HCT116 (cell line): Measurements from ENCODE around the gene PLS3. TPM values are rescaled to one million over a fixed set of nuclear protein-coding genes. Genes with fewer than 3 reads are reported as not detected.

ENCODE experiments used
- ATAC-seq: fragments of 200-7000 bp; cut with Tn5 transposase; 2 replicates; pipeline ENCODE4 v1.9.1; 2020; ENCODE audit warnings: mild to moderate bottlenecking, moderate library complexity
- BruUV-seq: library from RNA; stranded (reverse); fragments of 400-500 nt; replicated peaks from 2 replicates; lab custom pipeline; 2021; lab: Mats Ljungman, UMichigan
- CTCF ChIA-PET: fragments of 300-600 bp; sonication (Branson Sonifier 250); formaldehyde crosslinking; loops from one replicate; lab custom pipeline; 2021; ENCODE audit warnings: antibody characterized with exemption; lab: Charles Lee
- POLR2A ChIA-PET: fragments of 300-600, 350-600 bp; sonication (Branson Sonifier 250); formaldehyde crosslinking; loops from one replicate; lab custom pipeline; 2021; ENCODE audit warnings: antibody characterized with exemption; lab: Charles Lee
- RAD21 ChIA-PET, 2 experiments: fragments of 300-600 bp; sonication (Branson Sonifier 250); formaldehyde crosslinking; loops; one replicate each; lab custom pipeline; 2023; ENCODE audit warnings: low total read pairs in 2 of 2; ENCODE audit not compliant: uncharacterized antibody in 2 of 2, unreplicated experiment in 2 of 2, low non-redundant PET in 1 of 2; lab: Charles Lee
- DNase-seq: peaks from one replicate; pipeline ENCODE4 v3.0.0-alpha.2; 2010; ENCODE audit warnings: low read depth, low spot score
- H2AFZ ChIP-seq: fragments of 200-600 bp; shearing (Covaris generic), sonication (generic); 2 replicates; pipeline ENCODE4 v1.6.1; 2017; ENCODE audit warnings: low read depth, mixed run types, mixed read lengths, antibody characterized with exemption, low read length; ENCODE audit not compliant: poor library complexity, severe bottlenecking
- H3K27ac ChIP-seq: 2 replicates; pipeline ENCODE4 v1.5.1; 2012; ENCODE audit warnings: low read depth, low read length
- H3K27me3 ChIP-seq: fragments of 200-600 bp; sonication (generic); 2 replicates; pipeline ENCODE4 v1.6.1; 2016; ENCODE audit warnings: mixed run types, low read length, mixed read lengths; ENCODE audit not compliant: insufficient read depth
- H3K36me3 ChIP-seq, 2 experiments: fragments of 200-500 bp in 1 of 2; fragments of 200-600 bp in 1 of 2; sonication (Bioruptor generic) in 1 of 2; sonication (generic) in 1 of 2; 2 replicates each; pipeline versions ENCODE4 v1.5.1 to v1.6.1; 2014 to 2016; ENCODE audit warnings: low read length in 2 of 2, inconsistent platforms in 1 of 2, mixed read lengths in 1 of 2, mixed run types in 1 of 2; ENCODE audit not compliant: insufficient read depth in 2 of 2, control insufficient read depth in 1 of 2
- H3K4me1 ChIP-seq, 2 experiments: fragments of 200-600 bp in 1 of 2; sonication (generic) in 1 of 2; 2 replicates each; pipeline versions ENCODE4 v1.5.1 to v1.6.1; 2012 to 2017; ENCODE audit warnings: low read length in 2 of 2, inconsistent platforms in 1 of 2, mild to moderate bottlenecking in 1 of 2, mixed read lengths in 1 of 2, mixed run types in 1 of 2, moderate library complexity in 1 of 2; ENCODE audit not compliant: insufficient read depth in 2 of 2, control insufficient read depth in 1 of 2
- H3K4me2 ChIP-seq: fragments of 200-600 bp; sonication (generic); 2 replicates; pipeline ENCODE4 v1.6.1; 2017; ENCODE audit warnings: mixed run types, low read length, mixed read lengths
- H3K4me3 ChIP-seq, 2 experiments: fragments of 200-600 bp in 1 of 2; sonication (generic) in 1 of 2; replicated peaks in 1 of 2; 2 replicates each; pipeline ENCODE4 v1.5.1; 2011 to 2016; ENCODE audit warnings: low read length in 2 of 2, control low read depth in 1 of 2, low read depth in 1 of 2, mild to moderate bottlenecking in 1 of 2, mixed read lengths in 1 of 2, mixed run types in 1 of 2
- H3K79me2 ChIP-seq: fragments of 200-600 bp; sonication (generic); 2 replicates; pipeline ENCODE4 v1.6.1; 2017; ENCODE audit warnings: mild to moderate bottlenecking, mixed run types, low read length, moderate library complexity, mixed read lengths; ENCODE audit not compliant: insufficient read depth
- H3K9ac ChIP-seq: fragments of 200-600 bp; sonication (generic); 2 replicates; pipeline ENCODE4 v1.6.1; 2016; ENCODE audit warnings: low read length, mixed read lengths
- H3K9me2 ChIP-seq: fragments of 200-600 bp; sonication (generic), shearing (Covaris generic); 2 replicates; pipeline ENCODE4 v1.6.1; 2017; ENCODE audit warnings: mixed run types, mild to moderate bottlenecking, moderate library complexity; ENCODE audit not compliant: insufficient read depth
- H3K9me3 ChIP-seq, 2 experiments: fragments of 200-500 bp in 1 of 2; fragments of 200-600 bp in 1 of 2; sonication (Bioruptor generic) in 1 of 2; sonication (generic) in 1 of 2; 2 replicates each; pipeline ENCODE4 v1.6.1; 2014 to 2017; ENCODE audit warnings: low read length in 2 of 2, mixed read lengths in 2 of 2, inconsistent platforms in 1 of 2, low read depth in 1 of 2, mild to moderate bottlenecking in 1 of 2, mixed run types in 1 of 2, moderate library complexity in 1 of 2; ENCODE audit not compliant: control insufficient read depth in 1 of 2, insufficient read depth in 1 of 2
- H4K20me1 ChIP-seq: fragments of 200-600 bp; sonication (generic), shearing (Covaris generic); 2 replicates; pipeline ENCODE4 v1.6.1; 2017; ENCODE audit warnings: mixed run types, mild to moderate bottlenecking, moderate library complexity; ENCODE audit not compliant: insufficient read depth
- CBX3 ChIP-seq: IDR thresholded peaks from 2 replicates; pipeline ENCODE4 v1.6.1; 2012; ENCODE audit warnings: low read depth
- CTCF ChIP-seq, 3 experiments: fragments of 200-600 bp in 1 of 3; sonication (generic) in 1 of 3; IDR thresholded peaks in 2 of 3; conservative IDR thresholded peaks in 1 of 3; 2 replicates each; pipeline ENCODE4 v1.5.1; 2012 to 2017; ENCODE audit warnings: low read depth in 2 of 3, low read length in 2 of 3, antibody characterized with exemption in 1 of 3, borderline replicate concordance in 1 of 3, control low read depth in 1 of 3, mild to moderate bottlenecking in 1 of 3, mixed read lengths in 1 of 3, mixed run types in 1 of 3, moderate library complexity in 1 of 3; ENCODE audit not compliant: insufficient read depth in 1 of 3
- ELF1 ChIP-seq: IDR thresholded peaks from 2 replicates; pipeline ENCODE4 v1.6.1; 2012; ENCODE audit warnings: low read depth, borderline replicate concordance
- EZH2phosphoT487 ChIP-seq: fragments of 200-600 bp; IDR thresholded peaks from 2 replicates; pipeline ENCODE4 v1.6.1; 2018; ENCODE audit warnings: antibody characterized with exemption, borderline replicate concordance
- FOSL1 ChIP-seq: IDR thresholded peaks from 2 replicates; pipeline ENCODE4 v1.6.1; 2012; ENCODE audit warnings: low read depth
- MAX ChIP-seq: IDR thresholded peaks from 2 replicates; pipeline ENCODE4 v1.6.1; 2012
- POLR2AphosphoS5 ChIP-seq: IDR thresholded peaks from 2 replicates; pipeline ENCODE4 v1.6.1; 2011; ENCODE audit warnings: mild to moderate bottlenecking, low read depth, low read length, moderate library complexity
- SRF ChIP-seq: IDR thresholded peaks from 2 replicates; pipeline ENCODE4 v1.6.1; 2012; ENCODE audit warnings: low read depth
- TCF7L2 ChIP-seq: IDR thresholded peaks from 2 replicates; pipeline ENCODE4 v1.7.0; 2011; ENCODE audit warnings: borderline replicate concordance, inconsistent platforms; ENCODE audit not compliant: insufficient read depth, insufficient read length; ENCODE audit errors: extremely low read depth
- YY1 ChIP-seq: IDR thresholded peaks from 2 replicates; pipeline ENCODE4 v1.6.1; 2011; ENCODE audit warnings: low read length, low read depth, moderate library complexity, mild to moderate bottlenecking; ENCODE audit not compliant: insufficient replicate concordance; ENCODE audit errors: extremely low read depth
- ZFX ChIP-seq: fragments of 450-650 bp; IDR thresholded peaks from 2 replicates; pipeline ENCODE4 v1.6.1; 2017
- intact Hi-C: fragments of 100-400 bp; cut with micrococcal nuclease; formaldehyde crosslinking; loops from 2 replicates; pipeline ENCODE4 v1.10.0; 2022
- total RNA-seq: library from RNA; stranded (reverse); gene quantifications from one replicate; pipeline ENCODE4 v1.2.1, GENCODE V29; 2021; ENCODE audit not compliant: unreplicated experiment
- TF ChIP-seq, protein P1 (sequence below): IDR thresholded peaks from 2 replicates; pipeline ENCODE4 v1.6.1; 2011; ENCODE audit warnings: mild to moderate bottlenecking, low read length, moderate library complexity; ENCODE audit not compliant: insufficient replicate concordance; ENCODE audit errors: extremely low read depth
- TF ChIP-seq, protein P2 (sequence below): IDR thresholded peaks from 2 replicates; pipeline ENCODE4 v1.6.1; 2012
- TF ChIP-seq, protein P3 (sequence below): IDR thresholded peaks from 2 replicates; pipeline ENCODE4 v1.6.1; 2012; ENCODE audit warnings: low read depth

Gene PLS3
- total RNA-seq, 1 experiment from 2014 or later = 50.8 TPM

- TF ChIP-seq CBX3 = no peak
- TF ChIP-seq, all 23 proteins: peak for 0
Measured at GRCh38 chrX:115525486-115525885, 35.5 kb upstream of the PLS3 start (continued).

DNA sequence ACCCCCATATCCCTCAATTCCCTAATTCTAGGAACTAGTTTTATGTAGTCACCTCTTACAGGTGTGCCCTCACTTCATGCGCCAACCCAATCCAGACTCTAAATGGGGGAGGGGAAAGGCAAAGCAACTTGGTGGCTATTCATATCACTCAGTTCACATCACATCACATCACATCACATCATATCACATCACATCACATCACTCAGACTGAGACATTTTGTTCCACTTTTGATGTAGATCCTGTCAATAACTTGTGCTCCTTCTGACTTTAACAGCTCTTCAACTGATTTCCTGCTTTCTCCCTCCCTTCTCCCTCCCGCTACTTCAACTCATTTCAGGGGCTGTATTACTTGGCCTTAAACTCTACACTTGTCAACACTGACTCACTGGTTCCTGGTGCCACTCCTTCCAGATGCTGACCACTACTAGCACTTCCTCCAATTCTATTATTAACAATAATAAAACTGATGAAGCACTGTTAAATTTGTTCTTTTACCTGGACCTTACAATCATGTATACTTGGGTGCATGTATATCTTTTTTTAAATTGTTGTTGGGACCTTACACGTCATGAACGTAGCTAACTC is 29.1 kb upstream of the PLS3 start:
- ATAC-seq (no peak), DNase-seq (no peak)
- Histone ChIP-seq H4K20me1 (no peaks in the 10 kb centered on the region), H3K4me3 (no peak overlapping the region), H3K79me2 (no peaks in the 10 kb centered on the region)
- TF ChIP-seq ZFX (no peak), TCF7L2 (no peak), FOSL1 (no peak), MAX (no peak), EZH2phosphoT487 (no peak), CTCF (IDR thresholded peaks at IDR 0.05 in 2 of 3, conservative IDR thresholded peaks at IDR 0.05 in 1 of 3; ENCODE audit: borderline replicate concordance in 1 of 3, insufficient read depth in 1 of 3, low read depth in 2 of 3, low read length in 2 of 3) (no peak), POLR2AphosphoS5 (no peak), YY1 (no peak), ELF1 (no peak), SRF (no peak)
- TF ChIP-seq, protein P1, sequence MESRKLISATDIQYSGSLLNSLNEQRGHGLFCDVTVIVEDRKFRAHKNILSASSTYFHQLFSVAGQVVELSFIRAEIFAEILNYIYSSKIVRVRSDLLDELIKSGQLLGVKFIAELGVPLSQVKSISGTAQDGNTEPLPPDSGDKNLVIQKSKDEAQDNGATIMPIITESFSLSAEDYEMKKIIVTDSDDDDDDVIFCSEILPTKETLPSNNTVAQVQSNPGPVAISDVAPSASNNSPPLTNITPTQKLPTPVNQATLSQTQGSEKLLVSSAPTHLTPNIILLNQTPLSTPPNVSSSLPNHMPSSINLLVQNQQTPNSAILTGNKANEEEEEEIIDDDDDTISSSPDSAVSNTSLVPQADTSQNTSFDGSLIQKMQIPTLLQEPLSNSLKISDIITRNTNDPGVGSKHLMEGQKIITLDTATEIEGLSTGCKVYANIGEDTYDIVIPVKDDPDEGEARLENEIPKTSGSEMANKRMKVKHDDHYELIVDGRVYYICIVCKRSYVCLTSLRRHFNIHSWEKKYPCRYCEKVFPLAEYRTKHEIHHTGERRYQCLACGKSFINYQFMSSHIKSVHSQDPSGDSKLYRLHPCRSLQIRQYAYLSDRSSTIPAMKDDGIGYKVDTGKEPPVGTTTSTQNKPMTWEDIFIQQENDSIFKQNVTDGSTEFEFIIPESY = no peak
- TF ChIP-seq, protein P2, sequence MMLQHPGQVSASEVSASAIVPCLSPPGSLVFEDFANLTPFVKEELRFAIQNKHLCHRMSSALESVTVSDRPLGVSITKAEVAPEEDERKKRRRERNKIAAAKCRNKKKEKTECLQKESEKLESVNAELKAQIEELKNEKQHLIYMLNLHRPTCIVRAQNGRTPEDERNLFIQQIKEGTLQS = no peak
- TF ChIP-seq, protein P3, sequence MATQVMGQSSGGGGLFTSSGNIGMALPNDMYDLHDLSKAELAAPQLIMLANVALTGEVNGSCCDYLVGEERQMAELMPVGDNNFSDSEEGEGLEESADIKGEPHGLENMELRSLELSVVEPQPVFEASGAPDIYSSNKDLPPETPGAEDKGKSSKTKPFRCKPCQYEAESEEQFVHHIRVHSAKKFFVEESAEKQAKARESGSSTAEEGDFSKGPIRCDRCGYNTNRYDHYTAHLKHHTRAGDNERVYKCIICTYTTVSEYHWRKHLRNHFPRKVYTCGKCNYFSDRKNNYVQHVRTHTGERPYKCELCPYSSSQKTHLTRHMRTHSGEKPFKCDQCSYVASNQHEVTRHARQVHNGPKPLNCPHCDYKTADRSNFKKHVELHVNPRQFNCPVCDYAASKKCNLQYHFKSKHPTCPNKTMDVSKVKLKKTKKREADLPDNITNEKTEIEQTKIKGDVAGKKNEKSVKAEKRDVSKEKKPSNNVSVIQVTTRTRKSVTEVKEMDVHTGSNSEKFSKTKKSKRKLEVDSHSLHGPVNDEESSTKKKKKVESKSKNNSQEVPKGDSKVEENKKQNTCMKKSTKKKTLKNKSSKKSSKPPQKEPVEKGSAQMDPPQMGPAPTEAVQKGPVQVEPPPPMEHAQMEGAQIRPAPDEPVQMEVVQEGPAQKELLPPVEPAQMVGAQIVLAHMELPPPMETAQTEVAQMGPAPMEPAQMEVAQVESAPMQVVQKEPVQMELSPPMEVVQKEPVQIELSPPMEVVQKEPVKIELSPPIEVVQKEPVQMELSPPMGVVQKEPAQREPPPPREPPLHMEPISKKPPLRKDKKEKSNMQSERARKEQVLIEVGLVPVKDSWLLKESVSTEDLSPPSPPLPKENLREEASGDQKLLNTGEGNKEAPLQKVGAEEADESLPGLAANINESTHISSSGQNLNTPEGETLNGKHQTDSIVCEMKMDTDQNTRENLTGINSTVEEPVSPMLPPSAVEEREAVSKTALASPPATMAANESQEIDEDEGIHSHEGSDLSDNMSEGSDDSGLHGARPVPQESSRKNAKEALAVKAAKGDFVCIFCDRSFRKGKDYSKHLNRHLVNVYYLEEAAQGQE = no peak
- TF ChIP-seq, all 23 proteins: peak for 0
- H3K27me3 ChIP-seq = no peaks in the 10 kb centered on the region
- no peaks in the 10 kb centered on the region for H3K9me2 ChIP-seq
- ChIA-PET CTCF (no interaction called here), RAD21 (no interaction called here), POLR2A (no interaction called here)
- H2AFZ ChIP-seq = no peak overlapping the region
- no peak overlapping the region for H3K27ac ChIP-seq
- no TSS peak for BruUV-seq
- H3K4me1 ChIP-seq = no peaks in the 10 kb centered on the region
- no peak overlapping the region for H3K9ac ChIP-seq
- no peaks in the 10 kb centered on the region for H3K36me3 ChIP-seq
- H3K4me2 ChIP-seq = no peak overlapping the region
- intact Hi-C loops = no loop called here
- H3K9me3 ChIP-seq = no peaks in the 10 kb centered on the region
